Stimulated activated effector memory CD8-positive, alpha-beta T cell treated with anti-CD3 and anti-CD28 coated beads, Interleukin-12 subunit alpha, Interleukin-12 subunit beta, amount 100 ng/mL, for 72 hours (primary cell): ENCODE results near the gene ATP13A1.
"Not testable (repeated sequence)": the region's sequence is repeated elsewhere in the genome, so short reads cannot be mapped to it uniquely, and the experiment has no call there.

Experiments
- ATAC-seq: fragments of 150-1000 bp; cut with Tn5 transposase; 2 replicates; pipeline ENCODE4 v1.10.0; 2021
- DNase-seq, 2 donors: peaks; one replicate each; pipeline ENCODE4 v3.0.0; 2021 to 2022; ENCODE audit warnings: low spot score in 2 of 2
- H3K27ac Mint-ChIP-seq: one replicate; pipeline ENCODE4 v1.8.0; 2022; ENCODE audit warnings: mild to moderate bottlenecking, mixed read lengths
- H3K36me3 Mint-ChIP-seq: one replicate; pipeline ENCODE4 v1.8.0; 2022; ENCODE audit warnings: mild to moderate bottlenecking, mixed read lengths
- H3K4me1 Mint-ChIP-seq: one replicate; pipeline ENCODE4 v1.8.0; 2022; ENCODE audit warnings: mixed read lengths
- H3K4me3 Mint-ChIP-seq: one replicate; pipeline ENCODE4 v1.8.0; 2022; ENCODE audit warnings: mild to moderate bottlenecking, mixed read lengths
- H3K9me3 Mint-ChIP-seq: one replicate; pipeline ENCODE4 v1.8.0; 2022; ENCODE audit warnings: mixed read lengths

The ATP13A1 gene

DNA sequence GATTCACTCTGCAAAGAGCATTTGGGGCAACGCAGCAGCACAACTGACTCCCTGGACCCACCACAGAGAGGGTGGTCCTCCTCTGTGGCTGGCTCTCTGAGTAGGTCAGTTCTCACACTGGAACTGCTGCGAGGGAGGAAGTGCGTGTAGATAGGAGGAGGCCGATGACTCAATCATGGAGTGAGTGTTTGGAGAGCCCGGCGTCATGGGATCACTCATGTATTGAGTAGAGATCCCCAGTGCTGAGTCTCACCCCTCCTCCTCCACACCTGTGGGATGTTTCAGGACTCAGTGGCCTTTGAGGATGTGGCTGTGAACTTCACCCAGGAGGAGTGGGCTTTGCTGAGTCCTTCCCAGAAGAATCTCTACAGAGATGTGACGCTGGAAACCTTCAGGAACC lies 14.1 kb upstream of the ATP13A1 start:
- DNase-seq, result no peak
- ATAC-seq, result no peak
- Mint-ChIP-seq H3K27ac (peak overlapping the region; percentile 80), H3K9me3 (no peaks in the 10 kb centered on the region), H3K4me3 (no peak overlapping the region), H3K4me1 (peaks cover 16% of the 10 kb centered on the region), H3K36me3 (peaks cover 100% of the 10 kb centered on the region)

DNA sequence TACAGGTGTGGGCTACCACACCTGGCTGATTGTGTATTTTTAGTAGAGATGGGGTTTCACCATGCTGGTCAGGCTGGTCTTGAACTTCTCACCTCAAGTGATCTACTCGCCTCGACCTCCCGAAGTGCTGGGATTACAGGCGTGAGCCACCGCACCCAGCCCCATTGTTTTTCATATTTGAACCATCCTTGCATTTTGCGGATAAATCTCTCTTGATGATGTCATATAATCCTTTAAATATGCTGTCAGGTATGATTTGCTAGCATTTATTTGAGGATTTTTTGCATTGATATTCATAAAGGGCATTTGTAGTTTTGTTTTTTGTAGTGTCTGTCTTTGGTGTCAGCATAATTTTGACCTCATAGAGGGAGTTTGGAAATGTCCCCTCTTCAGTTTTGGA lies 10.8 kb upstream of the ATP13A1 start:
- H3K9me3 Mint-ChIP-seq, result no peaks in the 10 kb centered on the region
- H3K27ac Mint-ChIP-seq, result peak overlapping the region; percentile 34
- no peak for ATAC-seq
- peaks cover 100% of the 10 kb centered on the region for H3K36me3 Mint-ChIP-seq
- no peak overlapping the region for H3K4me3 Mint-ChIP-seq
- DNase-seq, result no peak
- peaks cover 31% of the 10 kb centered on the region for H3K4me1 Mint-ChIP-seq

DNA sequence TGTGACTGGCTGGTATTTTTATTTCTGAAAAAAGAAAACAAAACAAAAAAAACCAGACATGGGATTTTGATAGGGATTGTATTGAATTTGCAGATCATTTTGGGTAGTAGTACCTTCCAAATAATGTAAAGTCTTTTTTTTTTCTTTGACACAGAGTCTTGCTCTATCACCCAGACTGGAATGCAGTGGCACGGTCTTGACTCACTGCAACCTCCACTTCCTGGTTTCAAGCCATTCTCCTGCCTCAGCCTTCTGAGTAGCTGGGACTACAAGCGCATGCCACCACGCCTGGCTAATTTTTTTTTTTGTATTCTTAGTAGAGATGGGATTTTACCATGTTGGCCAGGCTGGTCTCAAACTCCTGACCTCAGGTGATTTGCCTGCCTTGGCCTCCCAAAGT lies 9.3 kb upstream of the ATP13A1 start:
- Mint-ChIP-seq H3K4me3 (peak overlapping the region; percentile 24), H3K9me3 (no peaks in the 10 kb centered on the region), H3K4me1 (peaks cover 37% of the 10 kb centered on the region), H3K36me3 (peaks cover 100% of the 10 kb centered on the region), H3K27ac (peak overlapping the region; percentile 56)
- no peak for ATAC-seq
- no peak for DNase-seq

DNA sequence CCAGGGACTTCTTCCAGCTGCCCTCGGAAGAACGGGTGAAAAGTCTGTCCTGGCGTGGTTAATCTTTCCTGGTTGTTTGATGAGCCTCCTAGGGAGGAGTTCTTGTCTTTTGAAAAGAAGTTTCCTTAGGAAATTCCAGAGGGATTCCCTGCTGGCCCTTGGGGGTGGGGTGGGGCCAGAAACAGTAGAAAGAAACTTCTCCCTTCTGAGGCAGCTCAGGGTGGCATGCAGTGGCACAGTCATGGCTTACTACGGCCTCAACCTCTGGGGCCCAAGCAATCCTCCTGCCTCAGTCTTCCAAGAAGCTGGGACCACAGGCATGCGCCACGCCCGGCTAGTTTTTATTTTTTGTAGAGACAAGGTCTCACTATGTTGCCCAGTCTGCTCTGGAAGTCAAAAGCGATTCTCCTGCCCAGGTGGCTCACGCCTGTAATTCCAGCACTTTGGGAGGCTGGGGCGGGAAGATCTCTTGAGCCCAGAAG lies 6.6 kb upstream of the ATP13A1 start:
- peaks cover 74% of the 10 kb centered on the region for H3K36me3 Mint-ChIP-seq
- ATAC-seq, result no peak
- H3K27ac Mint-ChIP-seq, result peak overlapping the region; percentile 98
- H3K4me1 Mint-ChIP-seq, result peaks cover 24% of the 10 kb centered on the region
- no peaks in the 10 kb centered on the region for H3K9me3 Mint-ChIP-seq
- DNase-seq, result no peak
- peak overlapping the region; percentile 87 for H3K4me3 Mint-ChIP-seq

DNA sequence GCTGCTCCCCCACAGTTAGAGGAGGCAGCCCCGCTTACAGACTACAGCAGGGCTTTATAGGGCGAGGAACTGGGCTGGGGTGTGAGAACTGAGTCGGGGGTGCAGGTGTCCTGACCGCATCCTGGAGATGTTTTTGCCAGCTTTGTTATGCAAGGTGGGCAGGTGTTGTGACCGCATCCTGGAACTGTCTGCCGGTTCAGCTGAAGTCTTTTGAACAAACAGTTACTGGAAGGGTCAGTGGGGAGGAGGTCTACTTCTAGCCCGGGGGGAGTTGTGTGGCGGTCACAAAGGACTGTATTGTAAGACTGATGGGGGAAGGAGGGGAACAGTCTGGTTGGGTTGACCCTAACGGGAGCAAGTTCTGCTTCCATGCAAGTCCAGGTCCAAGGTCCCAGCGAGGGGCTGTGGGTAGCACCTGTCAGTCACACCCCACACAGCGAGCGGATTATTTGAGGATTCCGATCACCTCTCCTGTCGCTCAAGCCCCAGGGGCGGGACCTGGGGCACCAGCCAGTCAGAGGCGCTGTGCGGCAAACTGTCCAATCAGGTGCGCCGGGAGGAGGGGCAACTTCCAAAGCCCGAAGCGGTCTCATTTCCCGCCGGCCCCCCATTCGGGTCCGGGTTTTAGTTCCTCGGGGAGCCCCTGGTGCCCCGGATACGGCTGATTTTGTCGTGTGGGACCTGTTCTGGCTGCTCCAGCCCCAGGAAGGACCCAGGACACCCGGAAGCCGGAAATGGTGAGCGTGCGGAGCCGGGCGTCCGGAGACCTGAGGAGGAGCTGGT lies 4.9 kb upstream of the ATP13A1 start, which contains the start of gene ZNF101:
Gene ZNF101 (plus strand): TSS at position 610 of the 783 bp plus-strand sequence. CDS start 125 bp downstream, at position 735.
- peak within 1 kb of the TSS; percentile 87 for H3K4me3 Mint-ChIP-seq
- ATAC-seq (peak; percentile 88), DNase-seq (peak; percentile 87 to 98)
- no peaks in the 10 kb centered on the region for H3K9me3 Mint-ChIP-seq
- H3K27ac Mint-ChIP-seq, result peak within 1 kb of the TSS; percentile 98
- H3K36me3 Mint-ChIP-seq, result peaks cover 64% of the 10 kb centered on the region
- H3K4me1 Mint-ChIP-seq, result peaks cover 24% of the 10 kb centered on the region

DNA sequence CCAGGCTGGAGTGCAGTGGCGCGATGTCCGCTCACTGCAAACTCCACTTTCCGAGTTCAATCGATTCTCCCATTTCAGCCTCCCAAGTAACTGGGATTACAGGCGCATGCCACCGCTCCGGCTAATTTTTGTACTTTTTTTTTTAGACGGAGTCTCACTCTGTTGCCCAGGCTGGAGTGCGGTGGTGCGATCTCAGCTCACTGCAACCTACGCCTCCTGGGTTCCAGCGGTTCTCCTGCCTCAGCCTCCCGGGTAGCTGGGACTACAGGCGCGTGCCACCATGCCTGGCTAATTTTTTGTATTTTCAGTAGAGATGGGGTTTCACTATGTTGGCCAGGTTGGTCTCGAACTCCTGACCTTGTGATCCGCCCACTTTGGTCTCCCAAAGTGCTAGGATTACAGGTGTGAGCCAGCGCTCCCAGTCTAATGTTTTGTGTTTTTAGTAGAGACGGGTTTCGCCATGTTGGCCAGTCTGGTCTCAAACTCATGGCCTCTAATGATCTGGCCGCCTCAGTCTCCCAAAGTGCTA lies 2.0 kb upstream of the ATP13A1 start:
- H3K36me3 Mint-ChIP-seq, result peaks cover 48% of the 10 kb centered on the region
- not testable (repeated sequence) for H3K27ac Mint-ChIP-seq, H3K4me3 Mint-ChIP-seq, ATAC-seq, H3K9me3 Mint-ChIP-seq, DNase-seq
- peaks cover 40% of the 10 kb centered on the region for H3K4me1 Mint-ChIP-seq

DNA sequence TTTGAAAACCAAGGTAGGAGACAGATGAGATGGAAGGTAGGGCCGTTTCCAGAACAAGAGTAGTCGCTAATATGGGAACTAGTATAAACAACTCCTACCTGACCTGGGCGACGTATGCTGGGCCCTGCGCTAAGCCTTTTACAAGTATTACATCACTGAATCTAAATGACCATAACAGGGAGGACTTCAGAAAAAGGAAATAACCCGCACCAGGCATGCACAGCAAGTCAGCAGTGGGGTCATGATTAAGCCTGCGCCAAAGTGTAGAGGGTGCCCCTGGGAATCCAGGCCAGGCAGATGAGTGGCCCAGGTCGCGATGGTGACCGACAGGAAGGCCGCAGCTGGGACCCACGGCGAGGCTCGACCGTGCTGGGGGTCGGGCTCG lies 613 bp downstream of the ATP13A1 start:
- Mint-ChIP-seq H3K4me3 (peak overlapping the region; percentile 82), H3K4me1 (peaks cover 29% of the 10 kb centered on the region), H3K27ac (peak overlapping the region; percentile 96), H3K36me3 (peaks cover 48% of the 10 kb centered on the region), H3K9me3 (no peaks in the 10 kb centered on the region)
- ATAC-seq (peak; percentile 11), DNase-seq (no peak)

DNA sequence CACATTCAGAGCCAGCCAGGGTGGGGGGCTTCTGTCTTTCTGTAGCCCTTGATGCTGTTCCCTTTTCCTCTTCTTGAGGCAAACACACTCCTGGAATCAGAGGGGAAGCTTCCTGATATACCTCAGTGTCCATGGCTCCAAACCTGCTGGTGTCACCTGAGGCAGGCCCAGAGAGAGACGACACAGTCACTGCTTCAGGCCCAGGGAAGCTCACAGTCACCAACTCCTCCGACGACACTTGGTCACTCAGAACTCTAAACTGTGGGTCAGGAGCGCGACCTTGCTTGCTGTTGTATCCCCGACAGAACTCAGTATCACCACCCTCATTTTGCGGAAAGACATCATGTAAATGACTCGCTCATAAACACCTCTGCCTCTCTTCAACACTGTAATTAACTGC lies 1.1 kb downstream of the ATP13A1 start:
- no peak for DNase-seq
- H3K4me1 Mint-ChIP-seq, result peaks cover 28% of the 10 kb centered on the region
- H3K9me3 Mint-ChIP-seq, result no peaks in the 10 kb centered on the region
- peak overlapping the region; percentile 82 for H3K4me3 Mint-ChIP-seq
- no peak for ATAC-seq
- H3K27ac Mint-ChIP-seq, result peak overlapping the region; percentile 96
- peaks cover 52% of the 10 kb centered on the region for H3K36me3 Mint-ChIP-seq

DNA sequence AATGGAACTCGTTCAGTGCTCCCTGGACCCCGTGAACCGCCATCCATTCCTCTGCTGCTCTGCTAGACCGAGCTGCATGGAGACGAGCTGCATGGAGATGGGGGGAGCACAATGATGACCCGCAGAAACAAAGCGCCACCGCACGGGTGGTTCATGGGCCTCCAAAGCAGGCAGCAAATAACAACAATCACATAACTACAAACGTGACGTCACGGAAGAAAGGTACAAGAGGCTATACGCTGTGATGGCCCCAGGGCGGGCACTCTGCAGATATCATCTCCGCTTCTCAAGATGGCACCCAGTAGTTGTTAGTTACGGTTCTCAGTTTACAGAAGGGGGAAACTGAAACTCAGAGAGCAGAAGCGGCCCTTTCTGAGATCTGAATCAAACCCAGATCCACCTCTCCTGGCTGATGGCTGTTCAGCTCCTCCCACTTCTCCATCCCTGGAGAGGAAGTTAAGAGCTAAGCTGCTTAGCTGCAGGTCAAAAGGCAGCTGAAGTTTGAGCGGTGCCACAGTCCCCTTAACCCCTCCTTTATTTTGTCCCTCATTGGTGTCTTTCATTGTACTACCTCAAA lies 1.7 kb downstream of the ATP13A1 start:
- ATAC-seq (peak; percentile 61), DNase-seq (peak; percentile 24 to 81)
- Mint-ChIP-seq H3K9me3 (no peaks in the 10 kb centered on the region), H3K27ac (peak overlapping the region; percentile 96), H3K36me3 (peaks cover 58% of the 10 kb centered on the region), H3K4me1 (peaks cover 28% of the 10 kb centered on the region), H3K4me3 (peak overlapping the region; percentile 82)

DNA sequence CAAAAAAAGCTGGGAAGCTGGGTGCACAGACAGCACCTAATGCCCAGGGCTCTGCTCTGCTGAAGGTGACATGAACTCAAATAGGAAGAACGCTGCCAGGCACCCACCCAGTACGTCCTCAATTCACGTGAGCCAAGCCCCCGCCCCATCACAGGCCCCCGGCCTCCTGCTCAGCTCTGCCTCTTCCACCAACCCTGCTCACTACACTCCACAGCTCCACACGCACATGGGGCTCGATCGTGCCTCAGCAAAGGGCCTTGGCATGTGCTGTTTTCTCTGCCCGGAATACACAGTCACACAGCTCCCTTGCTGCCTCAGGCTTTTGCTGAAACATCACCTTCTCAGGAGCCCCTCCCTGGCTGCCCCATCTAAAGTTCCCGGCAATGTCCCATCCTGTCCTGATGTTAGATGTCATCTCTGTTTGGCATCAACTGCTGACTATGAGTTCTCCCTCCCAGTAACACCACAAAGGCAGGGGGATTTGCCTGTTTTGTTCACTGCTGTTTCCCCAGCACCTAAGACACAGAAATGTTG lies 2.3 kb downstream of the ATP13A1 start:
- peak overlapping the region; percentile 96 for H3K27ac Mint-ChIP-seq
- ATAC-seq, result no peak
- no peak for DNase-seq
- peaks cover 64% of the 10 kb centered on the region for H3K36me3 Mint-ChIP-seq
- H3K4me3 Mint-ChIP-seq, result peak overlapping the region; percentile 82
- peaks cover 28% of the 10 kb centered on the region for H3K4me1 Mint-ChIP-seq
- no peaks in the 10 kb centered on the region for H3K9me3 Mint-ChIP-seq

DNA sequence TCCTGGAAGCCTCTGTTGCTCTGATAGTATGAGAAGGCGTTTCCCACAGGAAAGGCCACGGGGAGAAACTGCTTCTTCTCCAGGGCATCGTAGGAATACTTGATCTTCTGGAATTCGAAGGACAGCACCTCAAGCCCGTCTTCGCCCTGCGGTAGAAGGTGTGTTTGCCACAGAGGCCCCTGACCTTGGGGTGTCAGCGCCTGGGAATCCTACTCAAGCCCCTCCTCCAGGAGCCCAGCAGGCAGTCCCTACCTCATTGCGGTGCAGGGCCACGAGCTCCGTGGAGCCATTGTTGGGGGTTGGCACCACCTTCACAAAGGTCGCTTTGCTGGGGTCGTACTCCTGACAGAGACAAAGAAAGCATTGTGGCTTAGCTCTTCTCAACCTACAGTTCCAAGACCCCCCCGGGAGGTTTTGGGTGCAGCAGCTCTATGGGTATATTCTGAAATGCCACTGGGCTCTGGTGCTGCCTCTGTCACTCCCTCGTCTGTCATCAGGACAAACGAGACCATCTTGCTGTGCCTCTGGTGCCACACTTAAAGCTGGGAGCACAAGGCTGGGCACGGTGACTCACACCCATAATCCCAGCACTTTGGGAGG lies 3.7 kb downstream of the ATP13A1 start:
- ATAC-seq (no peak), DNase-seq (no peak)
- no peaks in the 10 kb centered on the region for H3K9me3 Mint-ChIP-seq
- peak overlapping the region; percentile 96 for H3K27ac Mint-ChIP-seq
- no peak overlapping the region for H3K4me3 Mint-ChIP-seq
- H3K4me1 Mint-ChIP-seq, result peaks cover 28% of the 10 kb centered on the region
- H3K36me3 Mint-ChIP-seq, result peaks cover 78% of the 10 kb centered on the region

DNA sequence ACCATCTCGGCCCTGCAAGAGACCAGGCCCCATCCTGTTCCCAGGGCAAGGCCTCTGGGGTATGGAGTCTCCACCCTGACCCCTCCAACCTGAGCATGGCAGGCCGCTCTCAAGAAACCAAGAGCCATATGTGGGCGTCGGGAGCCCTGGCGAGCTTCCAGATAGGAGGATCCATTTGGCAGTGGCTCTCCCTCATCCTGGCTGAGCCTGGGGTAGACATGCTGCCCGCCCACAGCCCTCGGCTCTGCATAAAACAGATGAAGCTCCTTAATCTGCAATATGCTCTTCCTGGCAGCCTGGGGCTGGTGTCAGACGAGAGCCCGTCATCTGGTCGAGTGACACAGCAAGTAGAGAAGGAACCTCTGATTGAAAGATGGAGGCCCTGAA lies 6.1 kb downstream of the ATP13A1 start:
- H3K27ac Mint-ChIP-seq, result peak overlapping the region; percentile 37
- H3K4me3 Mint-ChIP-seq, result no peak overlapping the region
- H3K36me3 Mint-ChIP-seq, result peaks cover 90% of the 10 kb centered on the region
- ATAC-seq, result no peak
- H3K4me1 Mint-ChIP-seq, result peaks cover 28% of the 10 kb centered on the region
- DNase-seq, result no peak
- H3K9me3 Mint-ChIP-seq, result no peaks in the 10 kb centered on the region

DNA sequence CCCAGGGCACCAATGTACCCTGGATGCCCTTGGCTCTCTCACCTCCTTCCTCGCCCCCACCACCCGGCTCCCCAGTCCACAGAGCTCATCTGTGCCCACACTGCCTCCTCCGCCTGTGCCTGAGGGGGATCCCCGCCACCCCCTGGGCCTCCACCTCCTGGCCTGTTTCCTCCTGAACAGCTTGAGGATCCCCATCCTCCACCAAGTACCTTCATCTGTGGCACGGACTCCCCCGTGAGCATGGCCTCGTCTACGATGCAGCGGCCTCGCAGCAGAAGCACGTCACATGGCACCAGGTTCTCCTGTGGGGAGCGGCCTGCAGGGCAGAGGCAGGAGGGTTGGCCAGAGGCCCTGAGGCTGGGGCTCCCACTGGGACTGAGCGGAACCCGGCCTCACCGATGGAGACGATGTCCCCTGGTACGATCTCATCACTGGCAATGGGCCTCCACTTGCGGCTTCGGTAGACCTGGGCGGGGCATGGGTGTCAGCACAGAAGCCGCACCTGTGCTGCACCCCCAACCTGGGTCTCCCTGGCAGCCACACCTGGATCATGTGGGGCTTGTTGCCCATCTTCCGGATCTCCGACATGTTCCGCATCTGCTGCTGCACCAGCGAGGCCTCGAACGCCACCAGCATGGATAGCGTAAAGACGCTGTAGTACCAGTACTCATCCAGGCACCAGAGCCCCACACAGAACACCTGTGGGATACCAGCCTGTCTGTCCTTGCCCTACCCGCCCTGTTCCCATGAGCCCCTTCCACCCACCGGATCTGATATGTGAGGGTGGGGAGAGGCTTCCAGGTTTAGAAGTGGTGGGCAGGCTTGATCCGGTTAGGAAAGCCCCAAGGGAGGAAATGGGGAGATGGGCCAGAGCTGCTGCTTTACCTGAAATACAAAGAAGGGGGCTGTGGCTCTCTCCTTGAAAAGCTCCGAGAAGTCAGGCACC lies 6.8 kb downstream of the ATP13A1 start:
- H3K36me3 Mint-ChIP-seq, result peaks cover 96% of the 10 kb centered on the region

DNA sequence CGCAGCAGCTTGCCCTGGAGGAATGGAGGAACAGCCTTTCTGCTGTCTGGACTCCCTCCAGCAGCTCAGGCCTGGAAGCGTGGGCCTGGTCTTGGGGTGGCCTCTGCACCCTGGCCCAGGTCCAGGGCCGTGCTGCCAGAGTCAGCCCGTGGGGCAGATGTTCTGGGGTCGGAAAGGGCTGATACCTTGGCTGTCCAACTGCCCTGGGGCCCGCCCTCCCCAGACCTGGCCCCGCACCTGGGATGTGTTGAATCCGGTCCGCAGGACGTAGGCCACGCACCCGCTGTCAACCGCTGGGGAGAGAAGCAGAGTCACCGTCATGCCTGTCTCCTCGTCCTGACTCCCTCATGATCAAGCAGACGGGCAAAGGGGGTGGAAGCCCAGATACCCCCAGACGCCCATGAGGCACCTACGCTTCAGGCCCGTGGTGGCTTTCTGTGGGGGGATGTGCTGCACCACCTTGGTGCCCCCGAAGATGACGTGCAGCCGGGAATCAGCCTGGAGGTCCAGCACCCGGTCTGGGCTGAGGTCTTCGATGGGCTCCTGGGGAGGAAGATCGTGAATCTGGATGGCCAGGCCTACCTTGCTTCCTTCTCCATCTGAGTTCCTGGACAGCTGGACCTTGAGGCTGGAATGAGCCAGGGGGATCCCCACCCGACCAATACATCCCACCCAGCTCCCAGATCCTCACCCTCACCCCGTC lies 7.7 kb downstream of the ATP13A1 start:
- no peak for ATAC-seq
- Mint-ChIP-seq H3K27ac (peak overlapping the region; percentile 69), H3K4me3 (no peak overlapping the region), H3K4me1 (peaks cover 12% of the 10 kb centered on the region), H3K9me3 (no peaks in the 10 kb centered on the region), H3K36me3 (peaks cover 93% of the 10 kb centered on the region)
- DNase-seq, result no peak

More for the DNA sequence above, 6.8 kb downstream of the ATP13A1 start:
- H3K4me1 Mint-ChIP-seq, result peaks cover 22% of the 10 kb centered on the region
- no peak overlapping the region for H3K4me3 Mint-ChIP-seq
- no peaks in the 10 kb centered on the region for H3K9me3 Mint-ChIP-seq
- H3K27ac Mint-ChIP-seq, result peak overlapping the region; percentile 34
- no peak for ATAC-seq
- DNase-seq, result no peak
